K562 (cell line): ENCODE results near the gene NFATC1.

ENCODE experiments used
- ATF2 ChIP-seq: sonication (generic); formaldehyde crosslinking; IDR thresholded peaks from 2 replicates; pipeline ENCODE4 v1.8.1; 2022; ENCODE audit warnings: missing genetic modification reagents
- ELF4 ChIP-seq: fragments of 450-650 bp; formaldehyde crosslinking; IDR thresholded peaks from 2 replicates; pipeline ENCODE4 v1.4.0; 2022; ENCODE audit warnings: missing genetic modification characterization
- IRF2 ChIP-seq: sonication (generic); formaldehyde crosslinking; IDR thresholded peaks from 2 replicates; pipeline ENCODE4 v1.8.1; 2022; ENCODE audit warnings: mild to moderate bottlenecking, missing genetic modification reagents
- KDM1A ChIP-seq, 2 experiments: fragments of 450-650 bp; IDR thresholded peaks; 2 replicates each; pipeline ENCODE4 v1.6.1; 2016; ENCODE audit warnings: mild to moderate bottlenecking in 2 of 2
- ZBTB49 ChIP-seq: sonication (generic); formaldehyde crosslinking; IDR thresholded peaks from 2 replicates; pipeline ENCODE4 v1.8.0; 2022; ENCODE audit warnings: missing genetic modification reagents, mild to moderate bottlenecking, borderline replicate concordance
- ZNF644 ChIP-seq: fragments of 200-800 bp; sonication (Bioruptor generic); IDR thresholded peaks from 2 replicates; pipeline ENCODE4 v1.6.1; 2016; ENCODE audit warnings: low read depth, missing genetic modification characterization, missing compliant biosample characterization

GRCh38 chr18:79457239-79457638 lies 61.5 kb downstream of the NFATC1 start:
- TF ChIP-seq KDM1A (IDR thresholded peaks at IDR 0.05): no peak
- TF ChIP-seq ATF2 (CRISPR knock-in tag): no peak
- no peak for TF ChIP-seq ZBTB49 (CRISPR knock-in tag)
- no peak for TF ChIP-seq ZNF644 (tag)
- TF ChIP-seq ELF4 (CRISPR knock-in tag): no peak
- no peak for TF ChIP-seq IRF2 (CRISPR knock-in tag)
